GM18508 (cell line): Measurements from ENCODE around the gene GSTA5.
"Not testable (repeated sequence)": the region's sequence is repeated elsewhere in the genome, so short reads cannot be mapped to it uniquely, and the experiment has no call there.

Experiments used
- ATAC-seq: cut with Tn5 transposase; IDR thresholded peaks from one replicate; pipeline ENCODE4 v1.9.1; 2021; ENCODE audit warnings: moderate number of reproducible peaks; ENCODE audit not compliant: insufficient read depth, unreplicated experiment

GSTA5 gene

DNA sequence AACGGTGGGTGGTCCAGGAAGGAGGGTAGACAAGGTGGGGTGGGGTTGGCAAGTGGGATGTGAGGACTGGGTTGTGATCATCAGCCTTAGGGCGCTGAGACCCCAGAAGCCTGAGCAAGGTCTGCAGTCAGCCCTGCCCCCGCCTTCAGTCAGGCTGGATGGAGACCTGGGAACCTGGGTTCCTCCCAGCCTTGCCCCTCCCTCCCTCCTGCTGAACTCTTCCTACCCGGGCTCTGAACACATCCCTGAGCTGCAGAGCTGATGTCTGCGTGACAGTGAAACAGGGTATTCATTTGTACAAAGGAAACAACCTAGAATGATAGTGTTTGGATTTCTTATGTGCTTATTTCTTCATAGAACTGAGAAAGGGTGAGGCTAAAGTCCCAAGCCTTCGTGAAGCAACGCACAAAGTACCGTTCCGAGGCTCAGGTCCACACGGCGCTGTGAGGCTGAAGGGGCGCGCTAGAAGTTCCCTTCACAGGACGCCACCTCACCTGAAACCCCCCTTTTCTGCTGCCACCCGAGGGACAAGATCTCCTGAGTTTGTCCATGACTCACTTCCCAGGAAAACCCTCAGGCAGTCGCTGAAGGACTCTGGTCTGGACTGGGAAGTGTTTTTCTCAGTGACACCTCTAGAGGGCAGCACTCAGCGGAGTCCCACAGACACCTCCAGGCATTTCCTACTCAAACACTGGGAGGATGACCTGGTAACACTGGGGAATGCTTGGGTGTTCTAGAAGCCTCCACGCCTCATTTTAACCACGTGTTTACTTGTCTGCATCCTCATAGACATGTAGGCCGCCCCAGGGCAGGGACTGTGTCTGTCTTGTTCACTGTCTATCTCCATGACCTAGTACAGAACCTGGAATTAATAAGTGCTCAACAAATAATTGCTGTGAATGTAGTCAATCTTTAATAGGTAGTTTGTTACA is 1.2 kb downstream of the GSTA5 start:
- ATAC-seq, result no peak

DNA sequence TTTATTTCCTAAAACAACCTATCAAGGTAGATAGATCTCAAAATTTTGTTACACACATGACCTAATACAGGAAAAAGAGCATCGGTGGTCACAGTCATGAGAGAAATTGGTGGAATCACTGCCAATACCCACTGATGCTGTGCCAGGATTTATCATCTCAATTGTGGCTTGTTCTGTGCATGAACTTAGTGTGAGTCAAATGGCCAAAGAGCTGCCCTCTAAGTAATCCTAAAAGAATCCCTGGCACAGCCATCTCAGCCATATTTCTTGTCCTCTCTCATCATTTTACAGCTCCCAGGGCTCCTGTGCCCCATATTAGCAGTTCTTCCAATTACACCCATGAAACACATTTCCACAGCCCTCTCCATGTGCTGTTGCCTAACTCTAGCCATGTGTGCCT is 6.1 kb downstream of the GSTA5 start:
- ATAC-seq, result no peak

DNA sequence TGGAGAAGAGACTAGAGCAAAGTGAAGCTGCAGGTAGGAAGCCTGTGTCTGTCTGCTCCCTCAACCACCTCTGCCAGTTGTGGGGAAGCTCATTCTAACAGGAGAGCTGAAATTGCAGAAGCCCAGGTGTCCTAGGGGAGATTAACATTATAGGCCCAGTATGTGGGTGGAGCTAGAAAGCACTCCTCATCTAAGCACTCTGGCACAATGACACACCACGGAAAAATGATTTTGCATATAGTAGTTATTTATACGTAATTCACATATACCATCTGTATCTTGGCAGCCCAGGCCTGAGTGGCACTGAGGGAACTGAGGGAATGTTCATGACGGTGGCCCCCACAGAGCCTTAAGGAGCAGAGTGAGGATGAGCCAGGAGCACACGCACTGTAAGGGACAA is 9.7 kb downstream of the GSTA5 start:
- not testable (repeated sequence) for ATAC-seq

GRCh38 chr6:52829046-52829817 is 11.4 kb downstream of the GSTA5 start:
- no peak for ATAC-seq

- not testable (repeated sequence) for ATAC-seq
These were observed 12.0 kb downstream of the GSTA5 start for GRCh38 chr6:52828621-52829020.

DNA sequence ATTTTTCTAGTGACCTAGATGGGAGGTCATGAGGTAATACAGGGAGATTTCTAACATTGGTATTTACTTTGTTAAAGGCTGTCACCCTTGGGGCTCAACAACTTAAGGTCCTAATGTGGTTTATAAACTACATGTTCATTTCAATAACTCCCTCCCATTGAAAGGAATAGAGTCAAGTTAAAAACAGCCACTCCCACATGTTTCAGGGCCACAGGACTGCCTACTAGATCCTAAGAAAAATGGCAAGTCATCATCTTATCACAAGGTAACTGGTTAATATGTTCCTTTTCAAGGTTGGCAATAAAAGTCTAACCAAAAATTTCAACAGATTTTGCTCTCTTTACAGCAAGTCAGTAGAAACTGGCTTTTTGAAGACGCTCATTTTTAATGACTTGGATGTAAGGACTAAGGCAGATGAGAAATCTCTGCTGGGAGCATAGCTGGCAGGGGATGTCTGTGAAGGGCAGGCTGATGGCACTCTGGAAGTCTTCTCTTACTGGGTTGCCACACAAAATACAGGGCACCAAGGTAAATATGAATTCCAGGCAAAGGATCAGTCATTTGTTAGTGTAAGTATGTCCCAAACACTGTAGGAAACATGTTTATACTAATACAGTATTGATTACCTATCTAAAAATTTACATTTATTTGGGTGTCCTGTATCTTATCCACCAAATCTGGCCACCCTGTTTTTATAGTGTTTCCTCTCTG is 13.4 kb downstream of the GSTA5 start:
- ATAC-seq, result not testable (repeated sequence)

DNA sequence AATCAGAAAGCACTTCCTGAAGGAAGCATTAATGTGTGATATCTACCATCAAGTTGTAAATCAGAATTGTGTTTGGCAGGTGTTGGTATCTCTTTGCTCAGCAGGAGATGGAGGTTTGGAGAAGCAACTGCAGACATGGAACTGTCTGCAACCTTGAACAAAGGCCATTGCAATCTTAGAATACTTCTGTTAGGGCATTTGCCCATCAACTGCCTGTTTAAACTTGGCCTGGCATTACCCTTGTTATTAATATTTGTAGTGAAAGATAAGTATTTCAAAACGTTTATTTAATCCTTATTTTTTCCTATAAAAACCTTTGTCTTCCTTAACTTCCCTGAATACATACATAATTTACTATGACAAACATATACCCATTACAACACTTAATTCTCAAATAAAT is 14.1 kb downstream of the GSTA5 start:
- no peak for ATAC-seq

- ATAC-seq, result not testable (repeated sequence)
These were observed 14.6 kb downstream of the GSTA5 start for GRCh38 chr6:52825900-52826459.

DNA sequence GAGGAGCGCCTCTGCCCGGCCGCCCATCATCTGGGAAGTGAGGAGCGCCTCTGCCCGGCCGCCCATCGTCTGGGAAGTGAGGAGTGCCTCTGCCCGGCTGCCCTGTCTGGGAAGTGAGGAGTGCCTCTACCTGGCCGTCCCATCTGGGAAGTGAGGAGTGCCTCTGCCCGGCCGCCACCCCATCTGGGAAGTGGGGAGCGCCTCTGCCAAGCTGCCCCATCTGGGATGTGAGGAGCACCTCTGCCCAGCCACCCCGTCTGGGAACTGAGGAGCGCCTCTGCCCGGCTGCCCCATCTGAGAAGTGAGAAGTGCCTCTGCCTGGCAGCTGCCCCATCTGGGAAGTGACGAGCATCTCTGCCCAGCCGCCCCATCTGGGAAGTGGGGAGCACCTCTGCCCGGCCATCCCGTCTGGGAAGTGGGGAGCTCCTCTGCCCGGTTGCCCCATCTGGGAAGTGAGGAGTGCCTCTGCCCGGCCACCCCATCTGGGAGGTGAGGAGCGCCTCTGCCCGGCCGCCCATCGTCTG is 15.3 kb downstream of the GSTA5 start:
- not testable (repeated sequence) for ATAC-seq

DNA sequence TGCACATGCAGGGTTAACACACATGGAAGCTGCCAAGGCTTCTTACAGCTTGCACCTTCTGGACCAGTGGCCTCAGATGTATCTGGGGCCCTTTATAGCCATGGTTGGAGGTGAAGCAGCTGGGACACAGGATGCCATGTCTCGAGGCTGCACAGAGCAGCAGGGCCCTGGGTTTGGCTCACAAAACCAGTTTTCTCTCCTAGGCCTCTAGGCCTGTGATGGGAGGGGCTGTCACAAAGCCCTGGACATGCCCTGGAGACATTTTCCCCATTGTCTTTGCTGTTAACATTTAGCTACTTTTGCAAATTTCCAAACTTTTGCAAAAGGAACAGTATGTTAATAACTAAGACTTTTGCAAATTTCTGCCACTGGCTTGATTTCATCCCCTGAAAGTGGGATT is 18.8 kb downstream of the GSTA5 start:
- no peak for ATAC-seq

GRCh38 chr6:52820198-52820597 is 20.4 kb downstream of the GSTA5 start:
- no peak for ATAC-seq

DNA sequence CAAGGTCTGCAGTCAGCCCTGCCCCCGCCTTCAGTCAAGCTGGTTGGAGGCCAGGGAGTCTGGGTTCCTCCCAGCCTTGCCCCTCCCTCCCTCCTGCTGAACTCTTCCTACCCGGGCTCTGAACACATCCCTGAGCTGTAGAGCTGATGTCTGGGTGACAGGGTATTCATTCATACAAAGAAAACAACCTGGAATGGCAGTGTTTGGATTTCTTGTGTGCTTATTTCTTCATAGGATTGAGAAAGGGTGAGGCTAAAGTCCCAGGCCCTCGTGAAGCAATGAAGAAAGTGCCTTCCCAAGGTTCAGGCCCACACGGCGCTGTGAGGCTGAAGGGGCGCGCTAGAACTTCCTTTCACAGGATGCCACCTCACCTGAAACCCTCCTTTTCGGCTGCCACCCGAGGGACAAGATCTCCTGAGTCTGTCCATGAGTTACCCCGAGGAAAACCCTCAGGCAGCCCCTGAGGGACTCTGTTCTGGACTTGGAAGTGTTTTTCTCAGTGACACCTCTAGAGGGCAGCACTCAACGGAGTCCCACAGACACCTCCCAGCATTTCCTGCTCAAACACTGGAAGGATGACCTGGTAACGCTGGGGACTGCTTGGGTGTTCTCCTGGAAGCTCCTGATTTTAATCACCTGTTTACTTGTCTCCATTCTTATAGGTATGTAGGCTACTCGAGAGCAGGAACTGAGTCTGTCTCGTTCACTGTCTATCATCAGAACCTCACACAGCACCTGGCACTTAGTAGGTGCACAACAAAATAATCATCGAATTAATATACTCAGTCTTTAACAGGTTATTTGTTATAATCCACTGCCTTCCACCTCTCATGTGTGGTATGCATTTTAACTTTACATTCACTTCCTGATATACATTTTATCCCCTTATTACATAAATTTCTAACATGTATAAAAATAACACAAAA is 25.2 kb downstream of the GSTA5 start:
- no peak for ATAC-seq

GRCh38 chr6:52814545-52814944 is 26.1 kb downstream of the GSTA5 start:
- not testable (repeated sequence) for ATAC-seq

- ATAC-seq, result not testable (repeated sequence)
These were observed 30.8 kb downstream of the GSTA5 start for GRCh38 chr6:52809777-52810176.

DNA sequence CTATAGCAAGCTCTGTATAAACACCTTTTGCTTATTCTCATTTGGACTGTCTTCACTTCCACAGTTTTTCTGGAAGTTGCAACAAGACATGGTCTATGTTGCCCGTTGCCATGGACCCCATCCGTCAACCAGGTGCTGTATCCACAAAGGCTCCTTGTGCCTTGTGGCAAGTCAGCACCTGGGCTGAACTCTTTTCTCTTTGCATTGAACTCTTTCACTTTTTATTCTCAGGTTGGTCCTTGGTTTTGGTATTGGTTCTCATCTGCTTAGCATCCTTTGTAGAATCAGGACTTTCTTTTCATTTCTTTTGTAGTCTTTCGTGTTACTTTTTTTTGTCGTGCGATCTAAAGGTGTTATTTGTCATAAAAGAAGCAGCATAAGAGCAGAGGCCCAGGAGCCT is 32.0 kb downstream of the GSTA5 start:
- no peak for ATAC-seq

DNA sequence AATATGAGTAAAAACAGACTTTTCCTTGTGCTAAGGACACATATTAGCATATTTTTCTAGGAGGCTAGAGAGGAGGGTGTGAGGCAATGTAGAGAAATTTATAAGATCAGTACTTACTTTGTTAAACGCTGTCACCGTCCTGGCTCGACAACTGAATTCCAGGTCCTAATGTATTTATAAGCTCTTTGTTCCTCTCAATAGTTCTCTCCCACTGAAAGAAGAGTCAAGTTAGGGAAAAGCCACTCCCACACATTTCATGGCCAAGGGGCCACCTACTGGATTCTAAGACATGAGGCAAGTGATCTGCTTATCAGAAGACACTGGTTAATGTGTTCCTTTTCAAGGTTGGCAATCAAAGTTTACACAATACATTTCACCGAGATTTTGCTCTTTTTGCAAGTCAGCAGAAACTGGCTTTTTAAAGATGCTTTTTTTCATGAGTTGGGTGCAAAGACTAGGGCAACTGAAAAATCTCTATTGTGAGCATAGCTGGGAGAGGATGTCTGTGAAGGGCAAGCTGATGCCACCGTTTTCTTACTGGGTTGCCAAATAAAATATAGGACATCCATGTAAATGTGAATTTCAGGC is 36.9 kb downstream of the GSTA5 start, which contains the start of gene GSTA1:
GSTA1 (minus strand) TSS at position 149 of the 588 bp plus-strand sequence. CDS start 4,549 bp downstream, outside the sequence.
- ATAC-seq, result not testable (repeated sequence)

- ATAC-seq, result no peak
These were observed 37.8 kb downstream of the GSTA5 start for GRCh38 chr6:52802806-52803205.

DNA sequence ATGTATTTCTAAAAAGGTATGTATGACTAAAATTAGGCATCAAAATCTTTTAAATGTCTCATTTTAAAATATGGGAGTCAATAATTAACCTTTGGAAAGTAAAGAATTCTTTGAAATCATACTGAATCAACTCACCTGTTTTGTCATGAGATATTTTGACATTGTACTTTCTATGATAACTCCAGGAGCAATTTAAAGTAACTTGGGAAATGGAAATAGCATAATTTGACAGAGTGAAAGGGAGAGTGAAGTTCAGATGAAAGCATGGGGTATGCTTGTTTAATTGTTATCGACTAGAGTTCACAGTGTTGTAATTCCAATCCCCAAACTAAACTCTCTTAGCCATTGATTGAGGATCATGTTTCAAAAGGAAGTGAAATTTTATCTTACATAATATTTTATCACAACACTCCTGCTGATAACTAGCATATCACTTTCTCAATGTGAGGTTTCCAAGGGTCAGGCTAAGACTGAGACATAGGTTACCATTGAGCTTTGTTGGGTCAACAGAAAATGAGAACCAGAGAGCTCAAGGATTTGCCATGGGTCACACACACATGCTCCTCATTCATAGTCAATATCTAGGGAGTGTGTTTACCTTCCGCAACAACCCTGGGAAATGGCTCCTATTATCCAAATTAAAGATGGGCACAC is 39.3 kb downstream of the GSTA5 start:
- no peak for ATAC-seq
